H1 (cell line): ENCODE results near the gene FAM136A. TPM values are rescaled to one million over a fixed set of nuclear protein-coding genes. Genes with fewer than 3 reads are reported as not detected.

Experiments
- CTCF ChIA-PET: fragments of 300-600 bp; sonication (Branson Sonifier 250); formaldehyde crosslinking; loops from one replicate; lab custom pipeline; 2021; ENCODE audit not compliant: partially characterized antibody; lab: Charles Lee
- POLR2A ChIA-PET: fragments of 300-600 bp; sonication (Branson Sonifier 250); formaldehyde crosslinking; loops from one replicate; lab custom pipeline; 2021; ENCODE audit warnings: inconsistent platforms; ENCODE audit not compliant: partially characterized antibody; lab: Charles Lee
- DNase-seq, 2 experiments: peaks; one replicate each; pipeline versions ENCODE4 v3.0.0 to v3.0.0-alpha.2; 2010 to 2022; ENCODE audit warnings: low spot score in 2 of 2, low read depth in 1 of 2, mixed read lengths in 1 of 2
- FAIRE-seq: peaks from 2 replicates; lab custom pipeline; 2011; peaks lifted over from hg19 to GRCh38; lab: Jason Lieb, UNC
- H2AFZ ChIP-seq: 2 replicates; pipeline ENCODE4 v1.8.1; 2012; ENCODE audit warnings: low read length, inconsistent platforms
- H2AK5ac ChIP-seq: 2 replicates; pipeline ENCODE4 v1.6.1; 2013; ENCODE audit warnings: low read depth, low read length
- H2BK120ac ChIP-seq: replicated peaks from 2 replicates; pipeline ENCODE3; 2013; ENCODE audit warnings: low read depth, low read length, inconsistent platforms
- H2BK12ac ChIP-seq: 2 replicates; pipeline ENCODE4 v1.6.1; 2013; ENCODE audit warnings: low read depth, low read length
- H2BK15ac ChIP-seq: 2 replicates; pipeline ENCODE4 v1.6.1; 2013; ENCODE audit warnings: low read length
- H2BK20ac ChIP-seq: 2 replicates; pipeline ENCODE4 v1.6.1; 2013; ENCODE audit warnings: low read length
- H2BK5ac ChIP-seq: 2 replicates; pipeline ENCODE4 v1.6.1; 2013; ENCODE audit warnings: low read depth, low read length
- H3K14ac ChIP-seq: 2 replicates; pipeline ENCODE4 v1.6.1; 2013; ENCODE audit warnings: inconsistent platforms; ENCODE audit not compliant: insufficient read length
- H3K18ac ChIP-seq: 2 replicates; pipeline ENCODE4 v1.6.1; 2013; ENCODE audit warnings: low read length; ENCODE audit errors: extremely low read depth
- H3K23ac ChIP-seq: 2 replicates; pipeline ENCODE4 v1.6.1; 2013; ENCODE audit warnings: inconsistent platforms; ENCODE audit not compliant: insufficient read length
- H3K23me2 ChIP-seq: 2 replicates; pipeline ENCODE4 v1.6.1; 2013; ENCODE audit warnings: low read depth, low read length
- H3K27ac ChIP-seq: 2 replicates; pipeline ENCODE4 v1.6.1; 2011; ENCODE audit warnings: low read depth, low read length, inconsistent platforms
- H3K27me3 ChIP-seq, 4 experiments: replicated peaks in 1 of 4; 1 replicate in 1 of 4; 2 replicates in 3 of 4; pipeline versions ENCODE4 v1.6.1 to v1.8.1; 2011 to 2013; ENCODE audit warnings: low read length in 3 of 4, mild to moderate bottlenecking in 3 of 4, inconsistent platforms in 2 of 4, mixed read lengths in 2 of 4, moderate library complexity in 1 of 4; ENCODE audit not compliant: control insufficient read depth in 3 of 4, insufficient read depth in 3 of 4; ENCODE audit errors: extremely low read depth in 1 of 4
- H3K36me3 ChIP-seq, 4 experiments: 2 replicates each; pipeline versions ENCODE4 v1.6.1 to v1.8.1; 2011 to 2013; ENCODE audit warnings: mild to moderate bottlenecking in 4 of 4, low read length in 3 of 4, moderate library complexity in 2 of 4, control low read depth in 1 of 4, inconsistent platforms in 1 of 4; ENCODE audit not compliant: insufficient read depth in 4 of 4, control insufficient read depth in 2 of 4
- H3K4ac ChIP-seq: replicated peaks from 2 replicates; pipeline ENCODE3; 2013; ENCODE audit warnings: low read length, low read depth, mixed read lengths, inconsistent platforms; ENCODE audit not compliant: insufficient read length
- H3K4me1 ChIP-seq, 4 experiments: replicated peaks in 1 of 4; 1 replicate in 1 of 4; 2 replicates in 3 of 4; pipeline versions ENCODE4 v1.6.1 to v1.8.1; 2011 to 2013; ENCODE audit warnings: low read length in 3 of 4, inconsistent platforms in 2 of 4, mixed read lengths in 1 of 4; ENCODE audit not compliant: insufficient read depth in 4 of 4, control insufficient read depth in 3 of 4
- H3K4me2 ChIP-seq, 2 experiments: 2 replicates each; pipeline versions ENCODE4 v1.6.1 to v1.8.1; 2011 to 2013; ENCODE audit warnings: low read depth in 2 of 2, low read length in 2 of 2, control low read depth in 1 of 2, inconsistent platforms in 1 of 2, mild to moderate bottlenecking in 1 of 2; ENCODE audit not compliant: insufficient read depth in 1 of 2
- H3K4me3 ChIP-seq, 4 experiments: fragments of 200-600, 300-600 bp in 1 of 4; sonication (generic), shearing (Covaris generic), sonication (Bioruptor Twin) in 1 of 4; 2 replicates each; pipeline versions ENCODE4 v1.5.1 to v1.8.1; 2011 to 2016; ENCODE audit warnings: low read length in 4 of 4, low read depth in 3 of 4, control low read depth in 2 of 4, inconsistent platforms in 2 of 4, mild to moderate bottlenecking in 2 of 4, mixed read lengths in 1 of 4, moderate library complexity in 1 of 4; ENCODE audit not compliant: insufficient read depth in 2 of 4; ENCODE audit errors: extremely low read depth in 1 of 4
- H3K56ac ChIP-seq: replicated peaks from 2 replicates; pipeline ENCODE3; 2013; ENCODE audit warnings: low read depth, mild to moderate bottlenecking, mixed read lengths, low read length, inconsistent platforms; ENCODE audit not compliant: insufficient read length
- H3K79me1 ChIP-seq: 2 replicates; pipeline ENCODE4 v1.6.1; 2013; ENCODE audit warnings: low read depth, low read length, control low read depth
- H3K79me2 ChIP-seq, 2 experiments: 2 replicates each; pipeline versions ENCODE4 v1.6.1 to v1.8.1; 2012 to 2013; ENCODE audit warnings: low read length in 2 of 2, mild to moderate bottlenecking in 2 of 2, inconsistent platforms in 1 of 2; ENCODE audit not compliant: insufficient read depth in 2 of 2, control insufficient read depth in 1 of 2
- H3K9ac ChIP-seq, 4 experiments: replicated peaks in 1 of 4; 1 replicate in 1 of 4; 2 replicates in 3 of 4; pipeline versions ENCODE4 v1.6.1 to v1.8.1; 2011 to 2013; ENCODE audit warnings: low read depth in 3 of 4, low read length in 3 of 4, control low read depth in 2 of 4, mild to moderate bottlenecking in 2 of 4, moderate library complexity in 2 of 4, inconsistent platforms in 1 of 4; ENCODE audit errors: extremely low read depth in 1 of 4
- H3K9me3 ChIP-seq, 2 experiments: 2 replicates each; pipeline versions ENCODE4 v1.6.1 to v1.8.1; 2012 to 2013; ENCODE audit warnings: mild to moderate bottlenecking in 2 of 2, moderate library complexity in 2 of 2, control low read depth in 1 of 2, inconsistent platforms in 1 of 2, low read depth in 1 of 2, low read length in 1 of 2, mixed read lengths in 1 of 2; ENCODE audit not compliant: insufficient read depth in 2 of 2
- H4K20me1 ChIP-seq, 2 experiments: replicated peaks in 1 of 2; 2 replicates each; pipeline versions ENCODE3 to v1.8.1; 2011 to 2013; ENCODE audit warnings: inconsistent platforms in 2 of 2, low read length in 2 of 2, mild to moderate bottlenecking in 1 of 2; ENCODE audit not compliant: insufficient read depth in 2 of 2, control insufficient read depth in 1 of 2
- H4K5ac ChIP-seq: 2 replicates; pipeline ENCODE4 v1.6.1; 2013; ENCODE audit warnings: low read length, low read depth, mixed read lengths, inconsistent platforms; ENCODE audit not compliant: insufficient read length
- H4K8ac ChIP-seq: 2 replicates; pipeline ENCODE4 v1.8.0; 2013; ENCODE audit warnings: mild to moderate bottlenecking, moderate library complexity, low read length, inconsistent platforms; ENCODE audit not compliant: insufficient read depth; ENCODE audit errors: extremely low read depth
- H4K91ac ChIP-seq: replicated peaks from 2 replicates; pipeline ENCODE3; 2013; ENCODE audit warnings: low read length, mixed read lengths, inconsistent platforms; ENCODE audit not compliant: insufficient read length
- ATF2 ChIP-seq: IDR thresholded peaks from 2 replicates; pipeline ENCODE4 v1.6.1; 2012; ENCODE audit warnings: low read length, inconsistent platforms
- BACH1 ChIP-seq: IDR thresholded peaks from 2 replicates; pipeline ENCODE4 v1.6.1; 2012; ENCODE audit warnings: low read length, improper control_type of control experiment
- BCL11A ChIP-seq, 2 experiments: IDR thresholded peaks; one replicate each; pipeline ENCODE4 v1.6.1; 2011; ENCODE audit warnings: low read depth in 2 of 2, low read length in 2 of 2, mild to moderate bottlenecking in 2 of 2
- CREB1 ChIP-seq: IDR thresholded peaks from 2 replicates; pipeline ENCODE4 v1.6.1; 2012; ENCODE audit warnings: inconsistent platforms
- SP4 ChIP-seq: IDR thresholded peaks from 2 replicates; pipeline ENCODE4 v1.6.1; 2012; ENCODE audit warnings: low read length, inconsistent platforms
- TAF7 ChIP-seq: optimal IDR thresholded peaks from 2 replicates; pipeline ENCODE3; 2011; ENCODE audit warnings: low read depth, mild to moderate bottlenecking, inconsistent platforms, low read length, moderate library complexity, borderline replicate concordance
- WGBS, 2 experiments: shearing (Covaris generic) in 1 of 2; methylation state at CpG; one replicate each; pipeline versions ENCODE4 v1.1.6 to v1.1.7; 2013 to 2015; ENCODE audit warnings: low lambda C conversion rate in 2 of 2, mixed read lengths in 2 of 2, inconsistent platforms in 1 of 2, low coverage in 1 of 2, missing lambda C conversion rate in 1 of 2; ENCODE audit not compliant: insufficient replicate concordance in 2 of 2, insufficient coverage in 1 of 2, insufficient read length in 1 of 2; ENCODE audit errors: extremely low coverage in 1 of 2, missing lambda C conversion rate in 1 of 2; 5-methylcytosine and 5-hydroxymethylcytosine counted together
- polyA plus RNA-seq, 7 experiments: library from polyadenylated mRNA; depleted of rRNA in 3 of 7; stranded (reverse) in 5 of 7; unstranded in 2 of 7; fragments of >200 nt in 5 of 7; fragments of 200-250 nt in 2 of 7; gene quantifications; 1 replicate in 5 of 7; 2 replicates in 1 of 7; 4 replicates in 1 of 7; pipeline versions ENCODE4 v1.2.1 to v1.2.3, GENCODE V29; 2011 to 2013; ENCODE audit warnings: missing spikeins in 2 of 7, mixed read lengths in 2 of 7
- total RNA-seq: library from RNA; stranded (reverse); fragmentation: NEBNext Ultra II Directional; extraction: Animal tissue kit (Norgen Biotek cat#: 25700); gene quantifications from 2 replicates; pipeline ENCODE4 v1.2.1, GENCODE V29; 2021

Gene FAM136A
- total and polyA plus RNA-seq, 2 of the 8 experiments (the other 6 are each of a cell fraction or from before 2014, with no cell fraction given): 58.2 to 122 TPM

- Histone ChIP-seq H2BK5ac (no peak overlapping the region), H3K9ac (no peak overlapping the region), H3K4me3 (no peak overlapping the region), H4K20me1 (no peaks in the 10 kb centered on the region), H3K79me2 (no peaks in the 10 kb centered on the region), H3K18ac (no peak overlapping the region), H3K56ac (no peak overlapping the region), H2BK20ac (no peak overlapping the region), H3K79me1 (no peaks in the 10 kb centered on the region), H2BK15ac (no peak overlapping the region), H3K9me3 (no peaks in the 10 kb centered on the region), H3K14ac (no peak overlapping the region), H3K27ac (no peak overlapping the region), H3K36me3 (no peaks in the 10 kb centered on the region), H4K91ac (no peak overlapping the region), H3K4me2 (no peak overlapping the region), H2AK5ac (no peak overlapping the region), H3K4me1 (peaks cover 0 to 6% (median 0%) of the 10 kb centered on the region in 4 experiments; a peak in 1 of 7 replicates), H3K23me2 (no peaks in the 10 kb centered on the region), H3K27me3 (no peaks in the 10 kb centered on the region; a peak in 1 of 7 replicates), H2BK120ac (no peak overlapping the region), H4K5ac (no peak overlapping the region), H4K8ac (no peak overlapping the region), H3K23ac (no peak overlapping the region), H2BK12ac (no peak overlapping the region), H3K4ac (no peak overlapping the region), H2AFZ (no peak overlapping the region)
- ChIA-PET CTCF (interaction anchor here (1.1 to 1.6 kb wide), 2 partner anchors 15 to 168 kb away, joined by 3 to 5 read pairs; no protein-coding TSS in a partner anchor), POLR2A (no interaction called here)
- DNase-seq: no peak
- FAIRE-seq: no peak
- 90% methylated on average over 7 of the region's 7 CpGs; no CpG with 5 or more reads in 1 of the 2 experiments for WGBS, 2 experiments
- TF ChIP-seq TAF7 (no peak), CREB1 (no peak), SP4 (no peak), ATF2 (no peak), BCL11A (IDR thresholded peaks at IDR 0.05; ENCODE audit: low read depth in 2 of 2, low read length in 2 of 2) (no peak), BACH1 (no peak)
Measured at GRCh38 chr2:70325875-70326274, 24.0 kb upstream of the FAM136A start.
